Measurements from ENCODE around the gene MMP17. TPM values are rescaled to one million over a fixed set of nuclear protein-coding genes. Genes with fewer than 3 reads are reported as not detected.

The MMP17 gene
- total RNA-seq, 1 experiment from 2014 or later: 30.2 TPM

GRCh38 chr12:131830335-131830913 is 2.2 kb downstream of the MMP17 start:
- DNase-seq (peak; percentile 91), ATAC-seq (peak; percentile 63)
- CTCF ChIA-PET: interaction anchor here (0.6 kb wide), 1 partner anchor 499 kb away, joined by 6 read pairs; the partner anchor contains the start of gene GALNT9
- H3K4me1 ChIP-seq (ENCODE audit: insufficient read depth, low read length): peaks cover 25% of the 10 kb centered on the region
- peak overlapping the region; percentile 85 for H3K4me3 ChIP-seq (ENCODE audit: low read length)
- no peaks in the 10 kb centered on the region for H3K9me2 ChIP-seq (replicated peaks; ENCODE audit: low read length)
- POLR2A ChIA-PET (ENCODE audit: unreplicated experiment): no interaction called here
- H3F3A ChIP-seq (ENCODE audit: low read length, unreplicated experiment): no peaks in the 10 kb centered on the region
- H3K79me2 ChIP-seq (ENCODE audit: low read length): no peaks in the 10 kb centered on the region; the same call in 1 of the 2 replicates
- no peaks in the 10 kb centered on the region for H3K27me3 ChIP-seq (ENCODE audit: low read length)
- intact Hi-C loops (cut with micrococcal nuclease): loop anchor here (5.0 kb wide), 2 partner anchors 97 to 1068 kb away; partner anchors contain the start of gene PUS1
- H3K27ac ChIP-seq (ENCODE audit: low read length): peak overlapping the region; percentile 63
- H3K36me3 ChIP-seq (ENCODE audit: low read depth, low read length): no peaks in the 10 kb centered on the region
- H3K9me3 ChIP-seq (ENCODE audit: low read length): no peaks in the 10 kb centered on the region
- H2AFZ ChIP-seq (ENCODE audit: low read length): peak overlapping the region; percentile 91
- H3K9ac ChIP-seq (ENCODE audit: low read length): peak overlapping the region; percentile 70
- H3K4me2 ChIP-seq (ENCODE audit: low read length): peak overlapping the region; percentile 94
- no peaks in the 10 kb centered on the region for H4K20me1 ChIP-seq (ENCODE audit: low read length)
- TF ChIP-seq EZH2phosphoT487 (IDR thresholded peaks at IDR 0.05; ENCODE audit: borderline replicate concordance, low read length): no peak
- TF ChIP-seq CTCF (conservative IDR thresholded peaks at IDR 0.05; ENCODE audit: low read depth, low read length): peak; percentile 68
- BruUV-seq (replicated peaks): no TSS peak

- Histone ChIP-seq H3K4me3 (ENCODE audit: low read length) (peak overlapping the region; percentile 85), H4K20me1 (ENCODE audit: low read length) (no peaks in the 10 kb centered on the region), H2AFZ (ENCODE audit: low read length) (peak overlapping the region; percentile 91), H3K4me1 (ENCODE audit: insufficient read depth, low read length) (peaks cover 25% of the 10 kb centered on the region), H3K36me3 (ENCODE audit: low read depth, low read length) (no peaks in the 10 kb centered on the region), H3K27ac (ENCODE audit: low read length) (peak overlapping the region; percentile 63), H3F3A (ENCODE audit: low read length, unreplicated experiment) (no peaks in the 10 kb centered on the region), H3K9me2 (replicated peaks; ENCODE audit: low read length) (no peaks in the 10 kb centered on the region), H3K4me2 (ENCODE audit: low read length) (peak overlapping the region; percentile 94), H3K9me3 (ENCODE audit: low read length) (no peaks in the 10 kb centered on the region), H3K27me3 (ENCODE audit: low read length) (no peaks in the 10 kb centered on the region), H3K79me2 (ENCODE audit: low read length) (no peaks in the 10 kb centered on the region; the same call in 1 of the 2 replicates), H3K9ac (ENCODE audit: low read length) (peak overlapping the region; percentile 70)
- POLR2A ChIA-PET (ENCODE audit: unreplicated experiment): no interaction called here
- intact Hi-C loops (cut with micrococcal nuclease): loop anchor here (5.0 kb wide), 2 partner anchors 96 to 1069 kb away; partner anchors contain the start of gene PUS1
- DNase-seq: peak; percentile 51
- no peak for TF ChIP-seq EZH2phosphoT487 (IDR thresholded peaks at IDR 0.05; ENCODE audit: borderline replicate concordance, low read length)
- TF ChIP-seq CTCF (conservative IDR thresholded peaks at IDR 0.05; ENCODE audit: low read depth, low read length): no peak
- no peak for TF ChIP-seq EZH2 (IDR thresholded peaks at IDR 0.05; ENCODE audit: low read length, unreplicated experiment)
- CTCF ChIA-PET: no interaction called here
- TSS peak; percentile 63 for BruUV-seq (replicated peaks)
- peak; percentile 25 for ATAC-seq
Measured at GRCh38 chr12:131830914-131831571, 2.9 kb downstream of the MMP17 start.

GRCh38 chr12:131831635-131832041 is 3.4 kb downstream of the MMP17 start:
- no peaks in the 10 kb centered on the region for H3K27me3 ChIP-seq (ENCODE audit: low read length)
- CTCF ChIA-PET: no interaction called here

More at GRCh38 chr12:131831635-131832041, 3.4 kb downstream of the MMP17 start:
- H3K27ac ChIP-seq (ENCODE audit: low read length): peak overlapping the region; percentile 29; the same call in 1 of the 2 replicates
- no peaks in the 10 kb centered on the region; the same call in 1 of the 2 replicates for H3K79me2 ChIP-seq (ENCODE audit: low read length)
- POLR2A ChIA-PET (ENCODE audit: unreplicated experiment): no interaction called here
- DNase-seq (peak; percentile 44), ATAC-seq (no peak)
- peaks cover 25% of the 10 kb centered on the region for H3K4me1 ChIP-seq (ENCODE audit: insufficient read depth, low read length)
- intact Hi-C loops (cut with micrococcal nuclease): loop anchor here (5.0 kb wide), 2 partner anchors 96 to 1069 kb away; partner anchors contain the start of gene PUS1
- no peak for TF ChIP-seq EZH2phosphoT487 (IDR thresholded peaks at IDR 0.05; ENCODE audit: borderline replicate concordance, low read length)
- TF ChIP-seq CTCF (conservative IDR thresholded peaks at IDR 0.05; ENCODE audit: low read depth, low read length): no peak
- TF ChIP-seq EZH2 (IDR thresholded peaks at IDR 0.05; ENCODE audit: low read length, unreplicated experiment): no peak
- no peaks in the 10 kb centered on the region for H3F3A ChIP-seq (ENCODE audit: low read length, unreplicated experiment)
- no peaks in the 10 kb centered on the region for H3K9me2 ChIP-seq (replicated peaks; ENCODE audit: low read length)
- peak overlapping the region; percentile 91; the same call in 1 of the 2 replicates for H2AFZ ChIP-seq (ENCODE audit: low read length)
- no peaks in the 10 kb centered on the region for H4K20me1 ChIP-seq (ENCODE audit: low read length)
- BruUV-seq (replicated peaks): no TSS peak
- no peak overlapping the region for H3K9ac ChIP-seq (ENCODE audit: low read length)
- peak overlapping the region; percentile 85 for H3K4me3 ChIP-seq (ENCODE audit: low read length)
- no peaks in the 10 kb centered on the region for H3K9me3 ChIP-seq (ENCODE audit: low read length)
- peak overlapping the region; percentile 94 for H3K4me2 ChIP-seq (ENCODE audit: low read length)
- H3K36me3 ChIP-seq (ENCODE audit: low read depth, low read length): no peaks in the 10 kb centered on the region
